GM12873 (cell line): ENCODE measurements around the gene TMEM174.

Source experiments
- CTCF ChIP-seq: IDR thresholded peaks from 2 replicates; pipeline ENCODE4 v1.5.1; 2012; ENCODE audit warnings: low read depth, mild to moderate bottlenecking, moderate library complexity, low read length, control low read depth; ENCODE audit not compliant: insufficient read depth; ENCODE audit errors: missing control alignments

TMEM174 gene

GRCh38 chr5:73171495-73171894, 1.5 kb upstream of the TMEM174 start:
- TF ChIP-seq CTCF: no peak

GRCh38 chr5:73174100-73174815, 1.3 kb downstream of the TMEM174 start:
- TF ChIP-seq CTCF: no peak

GRCh38 chr5:73176250-73176649, 3.3 kb downstream of the TMEM174 start:
- no peak for TF ChIP-seq CTCF

GRCh38 chr5:73178265-73178664, 5.3 kb downstream of the TMEM174 start:
- TF ChIP-seq CTCF: no peak

- TF ChIP-seq CTCF: no peak
These were observed 6.7 kb downstream of the TMEM174 start for GRCh38 chr5:73179730-73180129.

- no peak for TF ChIP-seq CTCF
These were observed 7.6 kb downstream of the TMEM174 start for GRCh38 chr5:73180566-73180965.

GRCh38 chr5:73182307-73182706, 9.3 kb downstream of the TMEM174 start:
- no peak for TF ChIP-seq CTCF
